ENCODE results near the gene DLG2.
"Not testable (repeated sequence)": the region's sequence is repeated elsewhere in the genome, so short reads cannot be mapped to it uniquely, and the experiment has no call there.

Gene DLG2

GRCh38 chr11:84355911-84356310 is 1271.2 kb downstream of the DLG2 start:
- DNase-seq (ENCODE audit: low read depth): no peak

GRCh38 chr11:84345597-84345996 is 1281.5 kb downstream of the DLG2 start:
- DNase-seq (ENCODE audit: low read depth): no peak

GRCh38 chr11:84345027-84345426 is 1282.1 kb downstream of the DLG2 start:
- no peak for DNase-seq (ENCODE audit: low read depth)

GRCh38 chr11:84339796-84340195 is 1287.3 kb downstream of the DLG2 start:
- no peak for DNase-seq (ENCODE audit: low read depth)

GRCh38 chr11:84333221-84333620 is 1293.9 kb downstream of the DLG2 start:
- no peak for DNase-seq (ENCODE audit: low read depth)

- DNase-seq (ENCODE audit: low read depth): no peak
Observed at GRCh38 chr11:84322211-84322610, 1304.9 kb downstream of the DLG2 start.

- no peak for DNase-seq (ENCODE audit: low read depth)
Observed at GRCh38 chr11:84319863-84320262, 1307.3 kb downstream of the DLG2 start.

GRCh38 chr11:84316866-84317555 is 1310.1 kb downstream of the DLG2 start:
- peak; percentile 61 for DNase-seq (ENCODE audit: low read depth)

GRCh38 chr11:84313830-84314359 is 1313.2 kb downstream of the DLG2 start:
- DNase-seq (ENCODE audit: low read depth): no peak

- no peak for DNase-seq (ENCODE audit: low read depth)
Observed at GRCh38 chr11:84310268-84310667, 1316.9 kb downstream of the DLG2 start.

- DNase-seq (ENCODE audit: low read depth): not testable (repeated sequence)
Observed at GRCh38 chr11:84308491-84308890, 1318.7 kb downstream of the DLG2 start.

- DNase-seq (ENCODE audit: low read depth): no peak
Observed at GRCh38 chr11:84300092-84300491, 1327.1 kb downstream of the DLG2 start.

- DNase-seq (ENCODE audit: low read depth): no peak
Observed at GRCh38 chr11:84297570-84297969, 1329.6 kb downstream of the DLG2 start.

- no peak for DNase-seq (ENCODE audit: low read depth)
Observed at GRCh38 chr11:84295815-84296214, 1331.3 kb downstream of the DLG2 start.

GRCh38 chr11:84292955-84293354 is 1334.2 kb downstream of the DLG2 start:
- no peak for DNase-seq (ENCODE audit: low read depth)

GRCh38 chr11:84292006-84292405 is 1335.1 kb downstream of the DLG2 start:
- DNase-seq (ENCODE audit: low read depth): no peak

- peak; percentile 11 for DNase-seq (ENCODE audit: low read depth)
Observed at GRCh38 chr11:84290647-84291046, 1336.5 kb downstream of the DLG2 start.

GRCh38 chr11:84289381-84289906 is 1337.7 kb downstream of the DLG2 start:
- DNase-seq (ENCODE audit: low read depth): peak; percentile 79

- DNase-seq (ENCODE audit: low read depth): no peak
Observed at GRCh38 chr11:84273541-84273940, 1353.6 kb downstream of the DLG2 start.

GRCh38 chr11:84270466-84270865 is 1356.7 kb downstream of the DLG2 start:
- no peak for DNase-seq (ENCODE audit: low read depth)

- DNase-seq (ENCODE audit: low read depth): no peak
Observed at GRCh38 chr11:84264066-84264465, 1363.1 kb downstream of the DLG2 start.

GRCh38 chr11:84261707-84262106 is 1365.4 kb downstream of the DLG2 start:
- DNase-seq (ENCODE audit: low read depth): peak; percentile 16

- DNase-seq (ENCODE audit: low read depth): no peak
Observed at GRCh38 chr11:84260862-84261261, 1366.3 kb downstream of the DLG2 start.

GRCh38 chr11:84256618-84257017 is 1370.5 kb downstream of the DLG2 start:
- no peak for DNase-seq (ENCODE audit: low read depth)
